HTR-8/SVneo (cell line): ENCODE data around the gene MORC1.

Experiments
- DNase-seq: peaks from one replicate; pipeline ENCODE4 v3.0.0; 2011; ENCODE audit warnings: low spot score, mixed read lengths; ENCODE audit not compliant: insufficient read length
- FAIRE-seq: peaks from 2 replicates; lab custom pipeline; 2011; peaks lifted over from hg19 to GRCh38; lab: Jason Lieb, UNC

MORC1 gene

GRCh38 chr3:108951820-108952501 is 166.0 kb downstream of the MORC1 start:
- FAIRE-seq (no peak), DNase-seq (no peak)

- DNase-seq, result no peak
- FAIRE-seq, result no peak
These were observed 170.1 kb downstream of the MORC1 start for GRCh38 chr3:108947855-108948254.

DNA sequence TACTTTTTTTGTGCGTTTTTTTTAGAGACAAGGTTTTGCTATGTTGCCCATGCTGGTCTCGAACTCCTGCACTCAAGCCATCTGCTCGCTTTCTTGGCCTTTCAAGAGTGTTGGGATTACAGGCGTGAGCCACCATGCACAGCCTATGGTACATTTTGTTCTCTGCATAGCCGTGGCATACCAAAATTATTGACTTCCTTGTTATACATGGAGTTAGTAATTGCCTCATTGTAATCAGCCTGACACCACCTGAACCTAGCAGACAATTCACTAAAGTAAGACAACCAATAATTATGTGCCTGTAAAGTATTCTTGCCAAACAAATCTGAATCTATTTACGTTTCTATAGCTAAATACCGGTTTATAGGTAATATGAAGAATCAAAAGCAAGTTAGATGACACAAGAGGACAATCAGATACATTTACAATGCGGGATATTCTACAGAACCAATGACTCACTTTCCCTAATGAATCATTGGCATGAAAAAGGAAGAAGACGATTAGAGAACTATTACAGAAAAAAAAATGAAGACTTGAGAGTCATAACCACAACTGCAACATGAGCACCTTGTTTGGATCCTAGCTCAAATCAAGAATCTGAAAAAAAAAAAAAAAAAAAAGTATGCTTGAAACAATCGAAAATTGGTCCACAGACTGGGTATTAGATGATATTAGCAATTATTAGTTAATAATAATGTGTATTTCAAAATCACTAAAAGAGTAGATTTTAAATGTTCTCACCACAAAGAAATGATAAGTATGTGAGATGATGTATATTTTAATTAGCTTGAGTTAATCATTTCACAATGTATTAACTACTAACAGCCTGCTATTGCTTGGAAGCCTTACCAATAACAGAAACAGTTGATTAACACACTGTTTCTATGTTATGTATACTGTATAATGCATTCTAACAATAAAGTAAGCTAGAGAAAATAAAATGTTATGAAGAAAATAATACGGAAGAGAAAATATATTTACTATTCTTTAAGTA is 171.3 kb downstream of the MORC1 start:
- FAIRE-seq (no peak), DNase-seq (peak; percentile 7)

DNA sequence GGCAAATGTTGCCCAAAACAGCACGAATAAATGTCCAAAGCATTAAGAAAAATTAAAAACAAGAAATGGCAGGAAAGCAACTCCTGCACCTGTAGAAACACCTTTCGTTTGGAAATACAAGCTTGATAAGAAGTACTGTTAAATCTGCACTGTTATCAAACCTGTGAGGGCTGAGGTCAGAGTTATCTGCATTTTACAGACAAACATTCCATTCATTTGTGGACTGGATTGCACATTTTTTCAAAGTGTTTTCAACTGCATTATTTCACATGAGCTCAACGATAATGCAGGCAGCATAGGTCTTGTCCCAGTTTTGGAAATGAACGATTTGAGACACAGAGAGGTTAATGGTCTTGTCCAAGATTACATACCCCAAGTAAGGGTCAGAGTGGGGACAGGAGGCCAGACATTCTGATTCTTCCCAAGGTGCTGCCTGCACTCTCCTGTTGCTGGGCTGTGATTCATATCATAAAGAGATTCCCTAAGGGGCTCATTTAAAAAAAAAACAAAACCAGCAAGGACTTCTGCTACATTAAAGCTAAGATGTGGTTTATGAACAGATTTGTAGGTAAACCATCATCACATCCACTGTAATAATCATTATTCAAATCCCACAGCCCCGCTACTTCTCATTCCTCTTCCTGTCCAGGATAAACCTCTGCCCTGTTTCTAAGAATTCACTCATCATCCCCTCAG is 177.2 kb downstream of the MORC1 start:
- FAIRE-seq, result no peak

DNA sequence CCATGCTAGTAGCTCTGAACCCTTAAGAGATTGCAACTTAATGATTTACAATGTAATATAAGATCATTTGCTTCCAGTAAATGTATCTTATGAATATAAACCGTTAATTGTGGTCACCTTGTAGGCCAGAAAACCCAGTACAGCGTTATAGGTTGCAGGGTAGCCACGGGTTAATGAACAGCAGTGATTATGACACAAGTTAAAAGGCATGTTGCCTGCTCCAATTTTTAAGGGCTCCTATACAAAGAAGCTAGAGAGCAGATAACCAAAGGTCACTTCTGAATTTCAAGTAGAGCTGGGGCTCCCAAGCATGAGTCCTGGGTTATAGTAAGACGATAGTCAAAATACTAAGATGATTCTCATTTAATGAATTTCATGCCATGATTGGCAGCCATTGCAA is 177.8 kb downstream of the MORC1 start:
- no peak for DNase-seq
- FAIRE-seq, result no peak

More for the DNA sequence above, 177.2 kb downstream of the MORC1 start:
- DNase-seq, result no peak

GRCh38 chr3:108936924-108937689 is 180.8 kb downstream of the MORC1 start:
- no peak for FAIRE-seq
- DNase-seq, result no peak

GRCh38 chr3:108931035-108931434 is 186.9 kb downstream of the MORC1 start:
- FAIRE-seq, result no peak
- DNase-seq, result no peak

DNA sequence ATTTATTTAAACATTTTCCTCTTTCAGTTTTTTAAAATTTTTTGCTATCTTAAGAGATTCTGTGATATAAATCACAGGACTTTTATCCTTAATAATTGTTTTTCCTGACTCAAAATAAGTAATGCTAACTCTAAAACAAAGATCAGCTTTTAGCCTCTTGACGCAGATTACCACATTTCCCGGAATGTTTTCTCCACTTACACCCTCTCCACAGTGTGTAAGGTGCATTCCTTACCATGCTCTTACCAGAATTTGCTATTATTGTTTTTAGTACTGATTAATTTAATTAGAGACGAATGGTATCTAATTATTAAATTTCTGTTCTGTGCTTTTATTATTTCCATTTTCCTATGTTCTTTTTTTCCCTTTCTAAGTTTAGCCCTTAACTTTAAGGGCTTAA is 199.1 kb downstream of the MORC1 start:
- FAIRE-seq (no peak), DNase-seq (no peak)

- FAIRE-seq (peak; percentile 75), DNase-seq (peak; percentile 67)
These were observed 202.9 kb downstream of the MORC1 start for GRCh38 chr3:108914774-108915641.

DNA sequence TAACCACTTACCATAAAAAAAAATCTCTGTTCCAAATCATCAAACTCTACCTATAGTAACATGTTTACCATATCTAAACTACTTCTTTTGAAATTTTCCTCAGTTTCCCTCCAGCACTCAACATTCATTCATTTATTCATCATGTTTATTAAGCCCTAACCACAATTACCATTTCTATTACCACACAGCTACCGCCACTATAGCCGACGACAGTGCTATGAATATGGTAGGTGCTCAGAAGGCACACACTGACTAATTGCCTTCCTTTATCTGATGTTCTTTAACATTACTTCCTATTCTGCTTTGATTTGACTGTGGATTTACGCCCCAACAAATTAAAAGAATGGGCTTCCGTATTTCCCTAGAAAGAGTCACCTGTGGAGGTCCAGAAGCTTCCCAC is 208.1 kb downstream of the MORC1 start:
- no peak for FAIRE-seq
- no peak for DNase-seq
